ENCODE data around the gene PDE4B.
"Not testable (repeated sequence)": the region's sequence is repeated elsewhere in the genome, so short reads cannot be mapped to it uniquely, and the experiment has no call there.

Gene PDE4B

DNA sequence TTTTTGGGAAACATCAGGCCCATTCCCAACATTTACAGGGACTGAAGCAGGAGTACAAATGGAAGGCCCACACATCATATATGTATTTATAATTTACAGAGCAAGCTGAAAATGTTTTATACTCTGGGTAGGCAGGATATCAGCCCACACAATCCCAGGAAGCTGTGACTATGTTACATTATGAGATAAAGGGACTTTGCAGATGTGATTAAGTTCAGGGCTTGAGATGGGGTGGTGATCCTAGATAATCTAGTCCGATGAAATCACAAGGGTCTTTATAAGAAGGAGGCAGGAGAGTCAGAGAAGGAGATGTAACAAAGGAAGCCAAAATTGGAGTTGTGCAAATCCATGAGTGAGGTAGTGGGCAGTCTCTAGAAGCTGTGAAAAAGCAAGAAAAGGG is 160.5 kb downstream of the PDE4B start:
- no peak for DNase-seq (ENCODE audit: low read depth)

DNA sequence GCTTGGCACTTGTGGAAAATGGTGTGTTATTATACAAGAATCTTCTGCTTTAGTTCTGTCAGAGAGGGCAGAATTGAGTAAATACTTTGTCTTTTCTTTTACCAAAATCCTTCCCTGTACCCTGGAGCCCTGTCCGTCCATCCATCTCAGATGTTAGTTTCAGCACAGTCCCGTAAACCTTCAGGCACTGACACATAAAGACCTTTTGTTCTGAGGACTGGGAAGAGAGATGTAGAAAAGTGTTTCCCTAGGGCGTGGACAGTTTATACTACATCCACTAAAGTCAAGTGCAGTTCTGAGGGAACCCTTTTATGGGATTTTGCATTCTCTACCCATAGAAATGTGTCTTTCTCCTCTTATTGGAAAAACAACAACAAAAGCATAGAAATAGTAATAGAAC is 162.4 kb downstream of the PDE4B start:
- no peak for DNase-seq (ENCODE audit: low read depth)

DNA sequence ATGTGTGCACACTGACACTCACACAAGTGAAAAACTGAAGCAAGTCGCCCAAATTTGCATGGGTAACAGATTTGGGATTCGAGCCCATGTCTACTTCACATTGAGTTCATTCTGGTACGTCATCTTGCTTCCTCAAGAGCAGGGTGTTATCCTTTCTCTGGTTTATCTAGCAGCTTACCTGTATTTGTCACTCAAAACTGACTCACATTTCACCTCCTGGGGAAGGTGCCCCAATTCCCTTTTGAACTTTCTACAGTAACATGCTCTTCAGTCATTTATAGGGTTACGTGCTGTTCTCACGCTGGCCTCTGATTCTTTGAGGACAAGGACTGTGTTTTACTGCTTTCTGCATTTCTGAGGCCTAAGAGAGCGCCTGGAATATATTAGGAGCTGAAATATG is 162.8 kb downstream of the PDE4B start:
- DNase-seq (ENCODE audit: low read depth) = no peak

DNA sequence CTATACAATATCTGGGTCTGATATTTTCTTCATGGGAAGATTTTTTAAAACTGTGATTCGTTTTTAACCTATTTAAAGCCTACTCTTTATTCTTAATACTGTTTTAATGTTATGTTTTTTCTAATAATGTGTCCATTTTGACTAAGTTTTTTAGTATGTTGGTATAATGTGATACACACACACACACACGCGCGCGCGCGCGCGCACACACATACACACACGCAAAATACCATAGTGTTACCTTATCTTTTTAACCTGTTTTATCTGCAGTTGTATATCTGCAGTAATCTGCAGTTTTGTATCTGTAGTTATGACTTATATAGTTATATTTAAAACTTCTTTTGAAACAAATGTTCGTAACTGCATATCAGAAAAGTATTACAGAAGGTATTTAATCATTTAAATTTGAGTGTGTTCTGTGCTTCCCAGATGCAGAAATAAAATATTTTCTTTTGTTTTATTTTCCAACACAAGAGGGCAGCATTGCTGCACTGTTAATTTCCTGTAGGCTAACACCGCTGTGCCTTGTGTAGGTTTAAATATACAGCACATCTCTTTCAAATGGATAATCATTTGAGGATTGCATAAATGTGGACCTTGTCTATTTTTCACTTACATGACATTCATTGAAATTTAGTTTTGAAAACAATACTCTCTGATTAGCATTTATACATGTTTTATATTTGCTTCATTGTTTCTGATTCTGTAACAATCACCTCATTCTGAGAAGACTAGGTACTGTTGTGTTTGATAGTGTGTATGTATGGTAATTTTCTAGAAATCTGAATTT is 166.1 kb downstream of the PDE4B start:
- DNase-seq (ENCODE audit: low read depth) = no peak

DNA sequence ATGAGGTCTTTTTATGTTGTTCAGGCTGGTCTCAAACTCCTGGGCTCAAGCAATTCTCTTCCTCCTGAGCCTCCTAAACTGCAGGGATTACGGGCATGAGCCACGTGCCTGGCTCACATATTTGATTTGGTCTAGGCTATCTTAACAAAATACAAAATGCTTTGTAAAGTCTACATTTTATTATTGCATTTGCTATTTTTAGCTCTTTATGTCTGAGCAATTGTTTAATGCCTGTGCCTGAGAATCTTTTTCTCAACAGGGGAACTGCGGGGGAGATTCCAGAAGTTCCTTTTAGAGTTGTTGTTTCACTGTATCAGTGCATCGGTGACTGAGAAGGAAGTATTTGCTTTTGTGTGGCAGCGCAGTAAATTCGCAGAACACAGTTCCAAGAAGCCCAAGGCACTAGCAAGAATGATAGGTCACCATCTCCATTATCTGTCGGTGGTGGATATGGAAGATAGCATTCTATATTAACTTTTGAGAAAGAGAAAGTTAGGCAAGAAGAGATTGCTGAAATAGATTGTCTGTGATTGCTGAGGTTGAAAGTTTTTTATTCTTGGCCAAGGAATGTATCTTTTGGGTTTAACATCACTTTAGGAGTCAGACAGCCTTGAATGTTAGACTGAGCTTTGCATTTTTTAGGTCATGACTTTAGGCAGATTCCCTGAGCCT is 167.3 kb downstream of the PDE4B start:
- DNase-seq (ENCODE audit: low read depth) = no peak

DNA sequence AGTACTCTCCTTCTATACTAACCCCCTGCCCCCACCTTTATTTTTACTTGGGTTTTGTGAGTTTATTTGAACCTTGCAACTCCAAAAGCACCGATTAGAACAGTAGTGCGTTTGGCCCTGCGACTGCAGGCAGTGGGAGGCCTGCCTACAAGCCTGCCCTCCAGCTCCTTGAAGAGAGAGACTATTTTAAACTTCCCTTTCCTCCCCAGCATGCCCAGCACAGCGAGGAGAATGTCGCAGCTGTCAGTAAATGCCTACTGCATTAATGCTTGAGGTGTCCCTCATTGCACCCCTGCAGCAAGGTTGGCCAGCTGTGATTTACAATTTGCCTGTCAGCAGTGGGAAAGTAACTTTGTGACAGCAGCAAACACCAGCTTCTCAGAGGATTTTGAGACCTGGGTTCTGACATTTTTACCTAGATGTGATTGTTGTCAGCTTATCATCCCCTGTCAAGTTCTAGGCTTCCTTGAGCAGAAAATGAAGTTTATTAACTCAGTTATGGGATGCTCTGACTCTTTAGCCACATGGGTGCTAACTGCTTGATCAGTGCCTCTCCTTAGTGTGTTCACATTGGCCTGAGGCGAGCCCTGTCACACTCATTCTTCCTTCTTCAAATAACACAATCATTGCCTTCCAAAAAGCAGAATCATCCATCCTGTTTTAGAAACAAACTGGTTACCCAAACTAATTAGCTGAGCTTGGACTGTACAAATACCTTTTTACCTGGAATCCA is 170.6 kb downstream of the PDE4B start:
- DNase-seq (ENCODE audit: low read depth) = no peak

DNA sequence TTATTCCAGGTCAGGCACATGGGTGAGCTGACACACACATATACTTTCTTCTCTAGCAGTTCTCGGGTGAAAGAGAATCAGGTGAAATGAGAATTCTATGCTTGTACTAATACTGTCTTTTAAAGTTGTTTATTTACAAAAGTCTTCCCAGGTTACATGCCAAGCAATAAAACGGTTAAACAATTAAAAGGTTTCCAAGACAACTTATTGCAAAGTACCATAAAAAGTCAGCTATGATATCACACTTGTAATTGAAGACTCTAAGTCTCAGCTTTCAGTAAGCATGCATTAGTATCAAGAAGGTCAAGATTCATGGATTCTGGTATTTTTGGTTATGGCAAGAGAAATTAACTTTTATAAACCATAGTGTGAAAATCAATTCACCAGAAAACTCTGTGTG is 171.4 kb downstream of the PDE4B start:
- no peak for DNase-seq (ENCODE audit: low read depth)

DNA sequence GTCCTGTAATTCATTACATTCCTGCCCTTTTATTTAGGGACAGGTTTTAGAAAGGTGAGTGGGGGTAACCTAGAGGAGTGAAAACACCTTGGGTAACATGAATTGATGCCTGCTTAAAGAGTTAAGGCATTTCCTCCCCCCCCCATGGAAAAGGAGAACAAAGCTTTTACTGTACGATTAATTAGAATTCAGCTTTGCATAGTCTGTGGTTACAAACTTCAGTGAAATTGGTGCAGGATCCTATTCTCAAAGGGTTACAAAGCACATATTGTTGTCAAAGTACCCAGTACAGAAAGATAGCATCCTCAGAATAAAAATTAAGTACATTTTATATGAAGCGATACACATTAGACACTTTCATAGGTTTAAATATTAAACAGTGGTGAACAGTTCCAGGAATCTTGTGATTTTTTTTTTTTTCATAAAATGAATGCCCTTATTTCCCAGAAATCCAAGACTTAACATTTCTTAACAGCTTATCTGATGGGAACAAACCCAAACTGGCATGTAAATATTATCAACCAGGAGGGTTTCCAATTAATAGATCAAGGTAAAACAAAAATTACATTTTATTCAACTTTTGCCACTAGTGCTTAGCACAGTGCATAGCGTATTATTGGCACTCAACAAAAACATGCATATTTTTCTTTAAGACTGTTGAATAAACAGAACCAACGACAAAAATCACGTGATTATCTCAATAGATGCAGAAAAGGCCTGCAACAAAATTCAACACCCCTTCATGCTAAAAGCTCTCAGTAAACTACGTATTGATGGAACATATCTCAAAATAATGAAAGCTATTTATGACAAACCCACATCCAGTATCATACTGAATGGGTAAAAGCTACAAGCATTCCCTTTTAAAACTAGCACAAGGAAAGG is 172.7 kb downstream of the PDE4B start:
- DNase-seq (ENCODE audit: low read depth) = no peak

DNA sequence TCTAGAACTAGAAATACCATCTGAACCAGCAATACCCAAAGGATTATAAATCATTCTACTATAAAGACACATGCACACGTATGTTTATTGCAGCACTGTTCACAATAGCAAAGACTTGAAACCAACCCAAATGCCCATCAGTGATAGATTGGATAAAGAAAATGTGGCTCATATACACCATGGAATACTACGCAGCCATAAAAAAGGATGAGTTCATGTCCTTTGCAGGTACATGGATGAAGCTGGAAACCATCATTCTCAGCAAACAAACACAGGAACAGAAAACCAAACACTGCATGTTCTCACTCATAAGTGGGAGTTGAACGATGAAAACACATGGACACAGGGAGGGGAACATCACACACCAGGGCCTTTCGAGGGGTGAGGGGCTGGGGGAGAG is 174.8 kb downstream of the PDE4B start:
- not testable (repeated sequence) for DNase-seq (ENCODE audit: low read depth)

DNA sequence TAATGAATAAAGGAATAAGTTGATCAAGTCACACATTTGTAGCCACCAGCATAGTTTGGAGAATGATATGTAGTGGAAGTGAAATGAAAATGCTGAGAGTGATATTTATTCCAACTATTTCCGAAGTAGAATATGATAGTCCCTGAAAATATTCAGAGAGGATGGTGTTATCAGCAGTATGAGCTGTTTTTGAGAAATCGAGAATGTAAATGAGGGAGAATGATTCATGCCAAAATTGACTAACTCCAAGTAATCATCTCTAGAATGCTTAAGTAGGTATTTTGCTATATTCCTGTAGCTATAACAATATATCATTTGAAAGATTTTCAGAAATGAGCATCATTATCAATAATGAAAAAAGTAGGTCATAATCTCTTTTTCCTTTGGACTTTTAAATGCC is 178.9 kb downstream of the PDE4B start:
- DNase-seq (ENCODE audit: low read depth) = no peak

DNA sequence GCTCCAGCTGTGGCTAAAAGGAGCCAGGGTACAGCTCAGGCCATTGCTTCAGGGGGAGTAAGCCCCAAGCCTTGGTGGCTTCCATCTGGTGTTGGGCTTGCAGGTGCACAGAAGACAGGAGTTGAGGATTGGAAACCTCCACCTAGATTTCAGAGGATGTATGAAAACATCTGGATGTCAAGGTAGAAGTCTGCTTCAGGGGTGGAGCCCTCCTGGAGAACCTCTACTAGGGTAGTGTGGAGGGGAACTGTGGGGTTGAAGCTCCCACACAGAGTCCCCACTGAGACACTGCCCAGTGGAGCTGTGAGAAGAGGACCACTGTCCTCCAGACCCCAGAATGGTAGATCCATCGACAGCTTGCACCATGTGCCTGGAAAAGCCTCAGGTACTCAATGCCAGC is 183.0 kb downstream of the PDE4B start:
- DNase-seq (ENCODE audit: low read depth) = no peak

DNA sequence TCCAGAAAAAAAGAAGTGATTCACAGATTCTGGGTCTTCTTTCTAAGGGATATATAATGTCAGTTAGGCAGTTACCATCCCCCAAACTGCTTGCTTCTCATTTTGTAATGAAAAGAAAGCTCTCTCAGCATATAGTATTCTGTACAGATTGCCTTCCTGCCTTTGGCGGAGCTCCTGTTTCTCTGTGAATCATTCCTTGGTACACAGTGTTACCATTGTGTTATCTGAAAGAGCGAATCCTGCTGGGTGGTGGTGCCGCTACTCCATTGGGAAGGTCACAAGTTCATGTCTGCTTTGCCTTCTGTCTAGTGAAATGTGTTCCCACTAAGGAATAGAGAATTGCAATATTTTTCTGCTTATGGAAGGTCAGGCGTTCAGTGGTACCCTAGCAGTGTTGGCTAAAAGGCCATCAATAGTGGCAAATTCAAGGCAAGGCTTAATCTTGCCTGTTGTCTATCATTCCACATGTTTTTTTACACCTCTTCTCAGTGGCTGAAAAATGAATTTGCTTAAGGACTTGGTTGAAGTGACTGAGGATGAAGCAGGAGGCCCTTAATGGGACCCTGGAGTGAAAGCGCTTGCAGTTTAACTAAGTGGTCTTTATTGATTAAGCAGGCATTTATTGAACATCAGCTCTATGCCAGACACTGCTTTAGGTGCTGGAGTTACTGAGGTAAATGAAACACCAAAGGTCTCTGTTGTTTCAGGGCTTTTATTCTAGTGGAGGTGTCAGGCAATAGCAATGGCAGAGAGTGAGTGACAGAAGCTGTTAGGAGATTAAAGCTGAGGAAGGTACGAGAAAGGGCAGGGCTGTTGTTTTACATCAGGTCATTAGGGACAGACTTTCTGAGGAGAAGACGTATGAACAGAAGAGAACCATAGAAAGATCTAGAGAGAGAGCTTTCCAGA is 186.7 kb downstream of the PDE4B start:
- DNase-seq (ENCODE audit: low read depth) = no peak

DNA sequence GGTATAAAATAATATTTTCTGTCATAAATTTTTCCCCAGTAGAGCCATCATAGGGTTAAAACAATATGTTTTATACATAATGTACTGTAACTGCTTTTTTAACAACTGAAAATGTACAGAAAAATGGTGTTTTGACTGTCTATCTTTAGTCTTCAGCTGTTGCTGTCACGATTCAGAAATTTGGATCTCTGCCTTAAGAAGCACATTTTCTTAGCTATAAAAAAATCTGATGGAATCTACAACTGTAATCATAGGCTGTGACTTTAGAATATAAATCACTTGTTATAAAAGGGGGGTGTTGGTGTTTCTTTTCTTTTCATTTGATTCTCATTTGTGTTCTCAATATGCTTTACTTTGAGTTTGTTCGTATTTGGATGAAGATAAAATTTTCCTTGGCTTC is 187.5 kb downstream of the PDE4B start:
- DNase-seq (ENCODE audit: low read depth) = no peak

DNA sequence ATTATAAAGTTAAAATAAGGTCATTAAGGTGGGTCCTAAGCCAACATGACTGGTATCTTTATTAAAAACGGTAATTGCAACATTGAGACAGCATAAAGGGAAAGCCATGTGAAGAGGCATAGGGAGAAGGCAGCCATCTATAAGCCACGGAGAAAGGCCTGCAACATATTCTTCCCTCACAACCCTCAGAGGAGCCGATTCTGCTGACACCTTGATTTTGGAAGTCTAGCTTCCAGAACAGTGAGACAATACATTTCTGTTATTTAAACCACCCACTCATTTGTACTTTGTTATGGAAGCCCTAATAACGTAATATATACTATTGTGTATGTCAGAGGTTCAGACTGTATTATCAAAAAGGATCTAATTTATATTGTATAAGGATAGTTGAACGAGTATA is 190.8 kb downstream of the PDE4B start:
- no peak for DNase-seq (ENCODE audit: low read depth)

DNA sequence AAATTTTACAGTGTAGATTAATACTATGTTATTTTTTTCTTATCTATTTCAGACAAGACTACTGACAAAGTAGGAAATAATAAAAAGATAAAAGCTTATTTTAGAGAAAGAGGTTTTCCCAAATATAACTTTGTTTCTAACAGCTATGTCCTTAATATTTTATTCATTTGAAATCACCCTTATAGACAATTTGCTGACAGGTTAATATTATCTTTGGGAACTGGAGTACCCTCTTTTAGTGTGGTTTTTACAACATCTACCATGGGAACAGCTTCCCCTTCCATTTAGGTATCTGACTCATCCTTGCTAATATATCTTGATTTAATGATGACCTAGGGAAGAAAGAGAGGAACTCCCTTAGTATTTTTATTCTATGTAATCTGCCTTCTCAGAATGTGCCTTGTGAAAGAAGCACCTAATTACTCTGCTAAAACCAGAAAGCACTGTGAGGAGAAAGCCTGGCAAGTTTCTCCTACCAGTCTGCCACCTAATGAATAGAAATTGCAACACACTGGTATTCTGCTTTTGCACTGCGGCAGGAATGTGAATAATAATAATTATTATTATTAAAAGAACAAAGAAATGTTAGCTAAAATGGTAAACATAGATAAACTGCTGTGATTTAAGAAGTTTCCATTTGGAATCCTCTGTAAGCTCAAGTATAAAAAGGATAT is 192.8 kb downstream of the PDE4B start:
- no peak for DNase-seq (ENCODE audit: low read depth)

DNA sequence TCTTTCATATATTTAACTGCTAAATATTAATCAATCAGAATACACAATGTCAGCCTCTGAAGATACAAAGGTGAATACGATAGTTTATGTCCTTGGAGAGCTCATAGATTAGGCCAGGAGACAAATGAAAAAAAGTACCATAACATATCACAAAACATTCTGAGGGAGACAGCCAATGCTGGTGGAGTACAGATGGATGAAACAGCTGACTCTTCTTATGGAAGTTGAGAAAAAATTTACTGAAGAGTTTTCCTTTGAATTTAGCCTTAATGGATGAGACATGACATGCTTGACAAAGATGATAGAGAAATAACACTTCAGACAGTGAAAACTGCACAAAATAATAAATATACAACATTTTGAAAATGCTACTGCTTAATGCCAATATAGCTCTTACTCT is 193.5 kb downstream of the PDE4B start:
- no peak for DNase-seq (ENCODE audit: low read depth)

DNA sequence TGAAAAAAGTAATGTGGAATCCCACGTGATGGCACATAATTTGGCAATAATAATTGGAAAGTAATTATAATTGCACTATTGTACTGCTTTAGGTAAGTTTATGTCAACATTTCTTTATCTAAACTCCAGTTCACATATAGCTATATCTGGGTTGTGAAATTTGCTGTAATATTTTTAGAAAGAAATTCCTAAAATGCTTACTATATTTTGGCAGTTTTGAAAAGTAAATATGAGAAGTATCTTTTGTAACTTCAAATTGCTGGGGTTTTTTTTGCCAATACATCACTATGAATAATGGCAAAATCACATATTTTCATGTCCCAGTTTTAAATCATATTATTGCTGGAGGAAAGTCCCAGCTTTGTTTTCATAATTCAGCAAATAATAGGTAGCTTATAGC is 197.5 kb downstream of the PDE4B start:
- no peak for DNase-seq (ENCODE audit: low read depth)

DNA sequence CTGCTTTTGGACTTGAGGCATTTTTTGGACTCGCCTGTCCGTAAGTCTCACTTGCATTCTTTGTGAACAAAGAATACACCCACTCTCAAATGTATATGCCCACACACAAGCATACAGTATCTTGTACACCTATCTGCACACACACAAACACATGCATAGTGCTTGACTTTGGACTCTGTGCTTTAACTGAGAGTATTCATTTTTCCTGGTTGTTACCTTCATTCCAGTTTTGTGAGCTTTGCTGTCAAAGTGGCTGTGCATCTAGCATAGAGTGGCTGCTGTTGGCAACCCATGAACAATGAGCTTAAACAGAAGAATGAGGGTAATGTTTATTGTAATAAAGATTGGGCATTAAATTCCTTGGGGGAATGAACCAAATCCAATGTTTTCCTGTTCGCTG is 199.0 kb downstream of the PDE4B start:
- DNase-seq (ENCODE audit: low read depth) = no peak

DNA sequence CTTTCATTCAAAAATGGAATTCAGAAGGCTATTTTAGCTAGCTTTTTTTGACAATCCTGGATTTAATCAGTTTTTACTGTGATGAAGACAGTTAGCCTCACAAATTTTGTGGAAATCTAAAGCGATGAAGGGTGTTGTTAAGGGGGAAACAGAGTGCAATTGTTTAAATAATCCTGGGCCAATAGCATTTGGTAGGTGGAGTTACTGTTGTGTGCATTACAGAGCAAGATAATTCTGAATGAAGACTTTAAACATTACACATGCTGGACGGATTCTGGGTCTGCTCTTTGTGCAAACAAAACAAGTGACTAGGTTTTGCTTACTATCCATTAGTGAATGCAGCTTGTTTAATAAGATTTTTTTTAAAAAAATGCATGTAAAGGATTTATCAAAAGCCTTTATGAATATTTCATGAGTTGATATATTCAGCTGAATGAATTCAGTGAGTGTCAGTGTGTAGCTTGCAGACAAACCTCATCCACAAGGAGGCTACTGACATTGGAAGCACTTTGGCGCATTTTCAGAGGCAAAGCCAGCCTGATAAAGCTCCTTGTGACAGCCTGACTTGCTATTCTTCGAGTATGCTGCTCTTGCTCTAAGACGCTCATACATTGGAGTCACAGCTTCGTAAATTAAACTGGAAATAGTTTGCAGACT is 199.6 kb downstream of the PDE4B start:
- DNase-seq (ENCODE audit: low read depth) = no peak

DNA sequence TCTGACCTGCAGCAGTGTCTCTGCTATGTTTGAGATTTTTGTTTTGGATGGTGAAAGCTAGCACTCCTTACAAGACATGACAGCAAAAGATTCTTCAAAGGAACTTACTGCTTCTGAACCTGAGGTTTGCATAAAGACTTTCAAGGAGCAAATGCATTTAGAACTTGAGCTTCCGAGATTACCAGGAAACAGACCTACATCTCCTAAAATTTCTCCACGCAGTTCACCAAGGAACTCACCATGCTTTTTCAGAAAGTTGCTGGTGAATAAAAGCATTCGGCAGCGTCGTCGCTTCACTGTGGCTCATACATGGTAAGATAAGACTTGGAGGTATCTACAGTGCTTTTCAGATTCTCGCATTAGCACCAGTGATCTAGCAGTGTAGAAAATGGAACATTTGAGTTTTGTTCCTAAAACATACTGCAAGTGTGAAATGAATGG is 200.2 kb downstream of the PDE4B start:
- no peak for DNase-seq (ENCODE audit: low read depth)

All from stimulated activated CD4-positive, alpha-beta T cell treated with anti-CD3 and anti-CD28 coated beads, Interleukin-2, amount 100 ng/mL, for 4 hours (primary cell).